ENCODE data around the gene KHK.

Gene KHK

GRCh38 chr2:27086724-27087593 is at the start of gene KHK:
KHK (plus strand) TSS chr2:27086772; CDS start chr2:27087260, 488 bp downstream.
- DNase-seq (ENCODE audit: low read depth, low spot score) = no peak

- DNase-seq (ENCODE audit: low read depth, low spot score) = no peak
Observed at GRCh38 chr2:27038012-27038411, 48.6 kb upstream of the KHK start.

- no peak for DNase-seq (ENCODE audit: low read depth, low spot score)
Observed at GRCh38 chr2:27038631-27039339, 47.8 kb upstream of the KHK start.

GRCh38 chr2:27039426-27039825 is 47.1 kb upstream of the KHK start:
- no peak for DNase-seq (ENCODE audit: low read depth, low spot score)

- DNase-seq (ENCODE audit: low read depth, low spot score) = no peak
Observed at GRCh38 chr2:27039871-27040270, 46.7 kb upstream of the KHK start.

- no peak for DNase-seq (ENCODE audit: low read depth, low spot score)
Observed at GRCh38 chr2:27040282-27040681, 46.3 kb upstream of the KHK start.

- DNase-seq (ENCODE audit: low read depth, low spot score) = no peak
Observed at GRCh38 chr2:27041752-27042151, 44.8 kb upstream of the KHK start.

GRCh38 chr2:27042159-27042661 is 44.4 kb upstream of the KHK start:
- no peak for DNase-seq (ENCODE audit: low read depth, low spot score)

GRCh38 chr2:27042985-27043634 is 43.5 kb upstream of the KHK start:
- no peak for DNase-seq (ENCODE audit: low read depth, low spot score)

GRCh38 chr2:27049422-27050280 is 36.9 kb upstream of the KHK start:
- DNase-seq (ENCODE audit: low read depth, low spot score) = no peak

- DNase-seq (ENCODE audit: low read depth, low spot score) = peak; percentile 88
Observed at GRCh38 chr2:27050281-27050995, 36.1 kb upstream of the KHK start.

GRCh38 chr2:27050996-27051901 is 35.3 kb upstream of the KHK start, which contains the start of gene AGBL5:
AGBL5 (plus strand) TSS chr2:27051668; CDS start chr2:27052959, 1,291 bp downstream.
- peak; percentile 81 for DNase-seq (ENCODE audit: low read depth, low spot score)

GRCh38 chr2:27051902-27052645 is 34.5 kb upstream of the KHK start:
- DNase-seq (ENCODE audit: low read depth, low spot score) = no peak

GRCh38 chr2:27053321-27053720 is 33.3 kb upstream of the KHK start:
- no peak for DNase-seq (ENCODE audit: low read depth, low spot score)

GRCh38 chr2:27053776-27054175 is 32.8 kb upstream of the KHK start:
- DNase-seq (ENCODE audit: low read depth, low spot score) = no peak

- no peak for DNase-seq (ENCODE audit: low read depth, low spot score)
Observed at GRCh38 chr2:27054721-27055120, 31.9 kb upstream of the KHK start.

- no peak for DNase-seq (ENCODE audit: low read depth, low spot score)
Observed at GRCh38 chr2:27057184-27057583, 29.4 kb upstream of the KHK start.

- DNase-seq (ENCODE audit: low read depth, low spot score) = no peak
Observed at GRCh38 chr2:27058210-27058609, 28.4 kb upstream of the KHK start.

Data from smooth muscle cell of the brain vasculature (primary cell).